Uterus (tissue), 4 donors: ENCODE data around the gene GSE1. TPM values are rescaled to one million over a fixed set of nuclear protein-coding genes. Genes with fewer than 3 reads are reported as not detected.

Source experiments
- DNase-seq, 2 donors: peaks; one replicate each; pipeline ENCODE4 v3.0.0-alpha.2; 2019 to 2020
- H3K27ac ChIP-seq, 2 donors: fragments of 200-600 bp; sonication (generic); 1 replicate in 1 of 2; 2 replicates in 1 of 2; pipeline ENCODE4 v1.5.1; 2016 to 2018
- H3K27me3 ChIP-seq, 2 donors: fragments of 200-600 bp; sonication (generic); one replicate each; pipeline ENCODE4 v1.5.1; 2018 to 2019; ENCODE audit warnings: control low read depth in 1 of 2
- H3K36me3 ChIP-seq, 2 donors: fragments of 200-600 bp; sonication (generic); one replicate each; pipeline ENCODE4 v1.5.1; 2019; ENCODE audit warnings: control low read depth in 1 of 2
- H3K4me1 ChIP-seq, 2 donors: fragments of 200-600 bp; sonication (generic); one replicate each; pipeline ENCODE4 v1.5.1; 2018 to 2019; ENCODE audit warnings: control low read depth in 1 of 2
- H3K4me3 ChIP-seq, 2 donors: fragments of 200-600 bp; sonication (generic); 1 replicate in 1 of 2; 2 replicates in 1 of 2; pipeline ENCODE4 v1.5.1; 2018 to 2019; ENCODE audit warnings: mild to moderate bottlenecking in 1 of 2
- H3K9me3 ChIP-seq, 2 donors: fragments of 200-600 bp; sonication (generic); one replicate each; pipeline ENCODE4 v1.5.1; 2019; ENCODE audit warnings: control low read depth in 1 of 2
- CTCF ChIP-seq, 4 experiments: fragments of 200-600 bp in 2 of 4; fragments of 450-650 bp in 2 of 4; sonication (generic) in 2 of 4; IDR thresholded peaks; one replicate each; pipeline ENCODE4 v1.5.1; 2016 to 2019; ENCODE audit warnings: antibody characterized with exemption in 4 of 4, mild to moderate bottlenecking in 2 of 4, moderate library complexity in 1 of 4
- POLR2A ChIP-seq, 2 donors: fragments of 450-650 bp; IDR thresholded peaks; one replicate each; pipeline ENCODE4 v1.6.1; 2016; ENCODE audit warnings: antibody characterized with exemption in 2 of 2, mild to moderate bottlenecking in 1 of 2, moderate library complexity in 1 of 2
- intact Hi-C: fragments of 100-400 bp; cut with DNase I; formaldehyde crosslinking; loops from one replicate; pipeline ENCODE4 v1.15.1; 2023; ENCODE audit warnings: low total_unique reads
- total RNA-seq, 4 donors: library from RNA; depleted of rRNA in 3 of 4; stranded (reverse); fragments of >200 nt in 3 of 4; gene quantifications; one replicate each; pipeline versions ENCODE4 v1.1.0 to v1.2.4, GENCODE V29; 2014 to 2023
- donor health status: DM: yes; HTN: yes; CAD: no.

The GSE1 gene
- total RNA-seq, 4 donors from 2014 or later: 32.6 to 128 (median 73.9) TPM

GRCh38 chr16:85613604-85614337 lies 649 bp downstream of the GSE1 start:
- TF ChIP-seq POLR2A (IDR thresholded peaks at IDR 0.05) (no peak), CTCF (IDR thresholded peaks at IDR 0.05) (no peak)
- Histone ChIP-seq H3K4me3 (peak overlapping the region; percentile 50 to 53), H3K27ac (peak overlapping the region; percentile 34 to 80), H3K9me3 (no peaks in the 10 kb centered on the region), H3K4me1 (peaks cover 4 to 46% of the 10 kb centered on the region in 2 donors), H3K36me3 (no peaks in the 10 kb centered on the region), H3K27me3 (no peaks in the 10 kb centered on the region)
- intact Hi-C loops: loop anchor here (10.0 kb wide), 1 partner anchor 219 kb away; no protein-coding TSS in a partner anchor
- DNase-seq: peak; percentile 50 to 58

GRCh38 chr16:85614338-85615013 lies 1.4 kb downstream of the GSE1 start:
- intact Hi-C loops: loop anchor here (10.0 kb wide), 1 partner anchor 220 kb away; no protein-coding TSS in a partner anchor
- no peak for TF ChIP-seq POLR2A (IDR thresholded peaks at IDR 0.05)
- no peak for TF ChIP-seq CTCF (IDR thresholded peaks at IDR 0.05)
- H3K4me1 ChIP-seq: peaks cover 4 to 46% of the 10 kb centered on the region in 2 donors
- no peaks in the 10 kb centered on the region for H3K9me3 ChIP-seq
- H3K27ac ChIP-seq: peak overlapping the region; percentile 34 to 80
- H3K36me3 ChIP-seq: no peaks in the 10 kb centered on the region
- H3K27me3 ChIP-seq: no peaks in the 10 kb centered on the region
- no peak for DNase-seq
- peak overlapping the region; percentile 50 to 53 for H3K4me3 ChIP-seq

- Histone ChIP-seq H3K4me3 (no peak overlapping the region), H3K36me3 (no peaks in the 10 kb centered on the region), H3K4me1 (peaks cover 4 to 41% of the 10 kb centered on the region in 2 donors), H3K27ac (peak overlapping the region in 1 of 2 donors; percentile 31), H3K9me3 (no peaks in the 10 kb centered on the region), H3K27me3 (no peaks in the 10 kb centered on the region)
- intact Hi-C loops: loop anchor here (10.0 kb wide), 1 partner anchor 220 kb away; no protein-coding TSS in a partner anchor
- no peak for DNase-seq
- TF ChIP-seq CTCF (IDR thresholded peaks at IDR 0.05) (no peak), POLR2A (IDR thresholded peaks at IDR 0.05) (no peak)
Measured at GRCh38 chr16:85615014-85615851, 2.1 kb downstream of the GSE1 start.

GRCh38 chr16:85615852-85616606 lies 2.9 kb downstream of the GSE1 start:
- Histone ChIP-seq H3K27ac (peak overlapping the region in 1 of 2 donors; percentile 31), H3K36me3 (no peaks in the 10 kb centered on the region)

More at GRCh38 chr16:85615852-85616606, 2.9 kb downstream of the GSE1 start:
- peak; percentile 62 to 68 for DNase-seq
- no peak overlapping the region for H3K4me3 ChIP-seq
- H3K27me3 ChIP-seq: no peaks in the 10 kb centered on the region
- TF ChIP-seq POLR2A (IDR thresholded peaks at IDR 0.05) (no peak), CTCF (IDR thresholded peaks at IDR 0.05) (peak; percentile 60 to 70 (median 66))
- peaks cover 4 to 33% of the 10 kb centered on the region in 2 donors for H3K4me1 ChIP-seq
- no peaks in the 10 kb centered on the region for H3K9me3 ChIP-seq
- intact Hi-C loops: loop anchor here (10.0 kb wide), 1 partner anchor 221 kb away; no protein-coding TSS in a partner anchor
